H1 (cell line): Measurements from ENCODE around the gene PJA1.

ENCODE experiments used
- PHF8 ChIP-seq: fragments of 200-600 bp; sonication (generic); conservative IDR thresholded peaks from 2 replicates; pipeline ENCODE4 v1.7.1; 2012; ENCODE audit warnings: low read depth, mild to moderate bottlenecking, inconsistent platforms, low read length, moderate library complexity
- RAD21 ChIP-seq, 2 experiments: IDR thresholded peaks in 1 of 2; conservative IDR thresholded peaks in 1 of 2; 2 replicates each; pipeline ENCODE4 v1.6.1; 2011; ENCODE audit warnings: low read depth in 2 of 2, low read length in 2 of 2, improper control_type of control experiment in 1 of 2, inconsistent platforms in 1 of 2, mild to moderate bottlenecking in 1 of 2, moderate library complexity in 1 of 2

- TF ChIP-seq RAD21 (IDR thresholded peaks at IDR 0.05 in 1 of 2, conservative IDR thresholded peaks at IDR 0.05 in 1 of 2; ENCODE audit: low read depth in 2 of 2, low read length in 2 of 2), result no peak
- TF ChIP-seq PHF8, result no peak
Observed at GRCh38 chrX:69203638-69204037, 38.4 kb upstream of the PJA1 start.
